Vagina (tissue), 2 donors: ENCODE measurements around the gene COL5A1. TPM values are rescaled to one million over a fixed set of nuclear protein-coding genes. Genes with fewer than 3 reads are reported as not detected.

Experiments
- DNase-seq, 2 donors: peaks; one replicate each; pipeline ENCODE4 v3.0.0-alpha.2; 2017; ENCODE audit errors: extremely low spot score in 2 of 2
- H3K27ac ChIP-seq: fragments of 200-600 bp; sonication (generic); one replicate; pipeline ENCODE4 v1.5.1; 2019
- H3K27me3 ChIP-seq: fragments of 200-600 bp; sonication (generic); one replicate; pipeline ENCODE4 v1.5.1; 2019
- H3K36me3 ChIP-seq, 2 donors: fragments of 200-600 bp; sonication (generic); one replicate each; pipeline ENCODE4 v1.5.1; 2017 to 2019
- H3K4me1 ChIP-seq: fragments of 200-600 bp; sonication (generic); one replicate; pipeline ENCODE4 v1.5.1; 2019
- H3K4me3 ChIP-seq, 2 donors: fragments of 200-600 bp; sonication (generic); 1 replicate in 1 of 2; 2 replicates in 1 of 2; pipeline ENCODE4 v1.5.1; 2016 to 2019
- H3K9me3 ChIP-seq: fragments of 200-600 bp; sonication (generic); one replicate; pipeline ENCODE4 v1.5.1; 2019
- POLR2A ChIP-seq, 2 donors: fragments of 450-650 bp; IDR thresholded peaks; one replicate each; pipeline ENCODE4 v1.6.1; 2017; ENCODE audit warnings: antibody characterized with exemption in 2 of 2, mild to moderate bottlenecking in 2 of 2, moderate library complexity in 2 of 2
- POLR2AphosphoS5 ChIP-seq, 2 donors: sonication (generic); formaldehyde crosslinking; IDR thresholded peaks; one replicate each; pipeline ENCODE4 v1.9.0; 2017; ENCODE audit warnings: antibody characterized with exemption in 2 of 2, mild to moderate bottlenecking in 2 of 2, low read depth in 1 of 2; ENCODE audit not compliant: insufficient read depth in 1 of 2
- intact Hi-C: fragments of 100-400 bp; cut with DNase I; formaldehyde crosslinking; loops from one replicate; pipeline ENCODE4 v1.15.1; 2023
- total RNA-seq: library from RNA; depleted of rRNA; stranded (reverse); fragments of >200 nt; gene quantifications from one replicate; pipeline ENCODE4 v1.2.3, GENCODE V29; 2016
- TF ChIP-seq, protein P1 (sequence below), 3 experiments: fragments of 450-650 bp in 2 of 3; fragments of 200-600 bp in 1 of 3; sonication (generic) in 1 of 3; IDR thresholded peaks; one replicate each; pipeline ENCODE4 v1.5.1; 2017 to 2019; ENCODE audit warnings: antibody characterized with exemption in 3 of 3, mild to moderate bottlenecking in 2 of 3, moderate library complexity in 2 of 3

Gene COL5A1
- total RNA-seq, 1 donor from 2014 or later: 36.6 TPM

DNA sequence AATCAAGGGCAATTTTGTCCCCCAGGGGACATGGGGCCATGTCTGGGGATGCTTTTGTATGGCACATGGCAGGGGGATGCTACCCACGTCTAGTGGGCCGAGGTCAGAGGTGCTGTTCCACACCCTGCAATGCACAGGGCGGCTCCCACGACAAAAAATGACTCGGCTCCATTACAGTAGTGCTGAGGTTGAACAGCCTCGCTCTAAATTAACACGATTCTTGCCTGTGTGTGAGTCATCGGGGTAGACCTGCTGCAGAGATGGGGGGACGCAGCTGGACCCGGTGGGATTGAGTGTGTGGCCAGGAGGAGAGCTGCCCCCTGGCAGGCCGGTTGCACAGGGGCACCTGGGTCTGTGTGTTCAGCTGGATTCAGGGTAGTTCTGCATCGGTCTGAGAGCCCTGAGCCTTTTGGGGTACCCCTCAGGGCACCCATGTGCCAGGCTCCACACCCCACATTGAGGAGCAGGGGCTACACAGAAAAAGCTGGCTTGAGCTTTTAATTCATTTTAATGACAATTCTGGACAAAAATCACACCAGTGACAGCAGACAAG is 20.0 kb upstream of the COL5A1 start:
- TF ChIP-seq POLR2AphosphoS5 (IDR thresholded peaks at IDR 0.05; ENCODE audit: insufficient read depth in 1 of 2, low read depth in 1 of 2): no peak
- intact Hi-C loops: no loop called here
- H3K9me3 ChIP-seq: no peaks in the 10 kb centered on the region
- no peak for DNase-seq
- H3K4me1 ChIP-seq: peaks cover 13% of the 10 kb centered on the region
- H3K27me3 ChIP-seq: no peaks in the 10 kb centered on the region
- H3K4me3 ChIP-seq: no peak overlapping the region
- H3K27ac ChIP-seq: no peak overlapping the region
- no peaks in the 10 kb centered on the region for H3K36me3 ChIP-seq

DNA sequence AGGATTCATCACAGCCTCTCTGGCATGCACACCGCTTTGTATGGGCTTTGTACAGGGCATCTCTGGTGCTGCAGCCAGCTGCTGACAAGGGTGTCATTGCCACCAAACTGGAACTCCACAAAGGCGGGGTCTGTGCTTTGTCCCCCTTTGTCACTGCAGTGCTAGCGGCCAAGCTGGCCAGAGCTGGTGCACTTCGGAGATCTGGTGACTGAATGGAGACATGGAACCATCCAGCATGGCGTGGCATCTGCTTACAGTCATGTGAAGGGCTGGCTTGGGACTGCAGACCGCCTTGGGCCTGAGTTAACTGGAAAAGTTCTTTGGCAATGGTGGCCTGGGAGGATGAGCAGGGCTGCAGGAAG is 18.7 kb upstream of the COL5A1 start:
- peaks cover 18% of the 10 kb centered on the region for H3K4me1 ChIP-seq
- DNase-seq: no peak
- H3K4me3 ChIP-seq: no peak overlapping the region
- no peak overlapping the region for H3K27ac ChIP-seq
- H3K27me3 ChIP-seq: no peaks in the 10 kb centered on the region
- intact Hi-C loops: no loop called here
- no peaks in the 10 kb centered on the region for H3K9me3 ChIP-seq
- H3K36me3 ChIP-seq: no peaks in the 10 kb centered on the region
- TF ChIP-seq, protein P1, sequence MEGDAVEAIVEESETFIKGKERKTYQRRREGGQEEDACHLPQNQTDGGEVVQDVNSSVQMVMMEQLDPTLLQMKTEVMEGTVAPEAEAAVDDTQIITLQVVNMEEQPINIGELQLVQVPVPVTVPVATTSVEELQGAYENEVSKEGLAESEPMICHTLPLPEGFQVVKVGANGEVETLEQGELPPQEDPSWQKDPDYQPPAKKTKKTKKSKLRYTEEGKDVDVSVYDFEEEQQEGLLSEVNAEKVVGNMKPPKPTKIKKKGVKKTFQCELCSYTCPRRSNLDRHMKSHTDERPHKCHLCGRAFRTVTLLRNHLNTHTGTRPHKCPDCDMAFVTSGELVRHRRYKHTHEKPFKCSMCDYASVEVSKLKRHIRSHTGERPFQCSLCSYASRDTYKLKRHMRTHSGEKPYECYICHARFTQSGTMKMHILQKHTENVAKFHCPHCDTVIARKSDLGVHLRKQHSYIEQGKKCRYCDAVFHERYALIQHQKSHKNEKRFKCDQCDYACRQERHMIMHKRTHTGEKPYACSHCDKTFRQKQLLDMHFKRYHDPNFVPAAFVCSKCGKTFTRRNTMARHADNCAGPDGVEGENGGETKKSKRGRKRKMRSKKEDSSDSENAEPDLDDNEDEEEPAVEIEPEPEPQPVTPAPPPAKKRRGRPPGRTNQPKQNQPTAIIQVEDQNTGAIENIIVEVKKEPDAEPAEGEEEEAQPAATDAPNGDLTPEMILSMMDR (IDR thresholded peaks at IDR 0.05): no peak
- TF ChIP-seq POLR2AphosphoS5 (IDR thresholded peaks at IDR 0.05; ENCODE audit: insufficient read depth in 1 of 2, low read depth in 1 of 2) (no peak), POLR2A (IDR thresholded peaks at IDR 0.05) (no peak)

DNA sequence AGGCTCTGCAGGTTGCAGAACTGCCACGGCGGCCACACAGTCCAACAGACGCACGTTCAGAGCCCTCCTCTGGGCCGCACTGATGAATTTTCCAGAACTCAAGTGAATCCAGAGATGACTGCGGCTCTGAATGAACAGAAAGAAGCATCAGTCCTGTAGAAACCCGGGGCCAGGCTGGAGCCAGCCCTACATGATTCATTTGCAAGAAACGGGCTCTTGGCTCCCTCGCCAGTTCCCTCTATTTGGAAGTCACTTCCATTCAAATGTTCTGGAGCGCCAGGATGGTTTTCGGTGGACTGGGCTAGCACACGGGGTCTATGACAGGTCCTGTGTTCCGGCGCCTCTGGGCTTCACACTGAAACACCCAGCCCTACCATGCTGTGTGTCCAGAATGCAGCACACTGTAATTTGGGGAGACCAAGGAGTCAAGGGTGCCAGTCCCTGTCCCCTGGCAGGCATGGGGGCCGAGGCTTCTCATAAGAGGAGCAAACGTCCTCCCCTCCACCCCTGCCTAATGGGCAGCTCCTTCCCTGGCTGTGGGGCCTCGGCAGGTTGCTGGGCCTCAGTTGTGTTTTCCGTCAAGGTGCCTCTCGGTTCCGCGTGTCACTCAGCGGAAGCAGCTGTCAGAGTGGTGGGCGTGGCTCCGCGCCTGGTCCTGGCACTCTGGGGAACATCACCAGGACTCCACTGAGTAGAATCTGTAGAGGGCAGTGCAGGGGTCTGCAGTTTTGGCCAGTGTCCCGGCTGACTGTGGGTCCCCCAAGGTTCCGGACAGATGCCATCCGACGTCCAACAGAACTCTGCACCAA is 18.1 kb upstream of the COL5A1 start:
- H3K27me3 ChIP-seq: no peaks in the 10 kb centered on the region
- no peak for DNase-seq
- intact Hi-C loops: no loop called here
- peaks cover 18% of the 10 kb centered on the region for H3K4me1 ChIP-seq
- H3K9me3 ChIP-seq: no peaks in the 10 kb centered on the region
- no peaks in the 10 kb centered on the region for H3K36me3 ChIP-seq
- no peak overlapping the region for H3K27ac ChIP-seq
- no peak overlapping the region for H3K4me3 ChIP-seq
- no peak for TF ChIP-seq POLR2AphosphoS5 (IDR thresholded peaks at IDR 0.05; ENCODE audit: insufficient read depth in 1 of 2, low read depth in 1 of 2)
- TF ChIP-seq, protein P1 (IDR thresholded peaks at IDR 0.05): no peak
- no peak for TF ChIP-seq POLR2A (IDR thresholded peaks at IDR 0.05)

- TF ChIP-seq POLR2A (IDR thresholded peaks at IDR 0.05) (no peak), POLR2AphosphoS5 (IDR thresholded peaks at IDR 0.05; ENCODE audit: insufficient read depth in 1 of 2, low read depth in 1 of 2) (no peak)
- TF ChIP-seq, protein P1 (IDR thresholded peaks at IDR 0.05): no peak
- Histone ChIP-seq H3K27me3 (no peaks in the 10 kb centered on the region), H3K36me3 (no peaks in the 10 kb centered on the region), H3K4me1 (peaks cover 18% of the 10 kb centered on the region), H3K9me3 (no peaks in the 10 kb centered on the region), H3K4me3 (no peak overlapping the region), H3K27ac (no peak overlapping the region)
- intact Hi-C loops: no loop called here
- DNase-seq: no peak
Measured at GRCh38 chr9:134624137-134624591, 17.4 kb upstream of the COL5A1 start.

DNA sequence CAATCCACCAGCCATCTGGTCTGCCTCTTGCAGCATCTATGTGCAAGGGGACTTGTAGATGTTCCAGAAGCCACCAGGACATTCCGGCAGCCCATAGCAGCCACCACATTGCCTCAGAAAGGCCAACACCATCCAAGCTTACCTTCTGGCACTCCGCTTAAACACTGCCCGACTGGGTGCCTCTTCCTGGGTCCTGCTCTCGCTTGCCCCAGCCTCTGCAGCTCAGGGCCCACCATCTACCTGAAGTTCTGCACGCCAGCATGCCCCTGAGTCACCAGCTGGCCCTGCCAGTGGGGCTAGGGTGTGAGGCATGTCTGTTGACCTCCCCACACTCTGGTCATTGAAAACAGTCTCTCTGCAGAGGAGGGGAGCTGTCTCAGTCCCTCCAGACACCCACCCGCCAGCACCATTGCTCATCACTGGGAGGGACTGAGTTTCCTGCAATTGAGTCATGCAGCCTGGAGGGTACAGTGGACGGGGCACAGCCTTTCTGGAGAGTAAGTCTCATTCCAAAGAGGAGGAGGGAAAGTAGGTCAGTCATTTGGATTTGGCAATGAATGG is 16.9 kb upstream of the COL5A1 start:
- Histone ChIP-seq H3K4me3 (no peak overlapping the region), H3K4me1 (peaks cover 18% of the 10 kb centered on the region), H3K27ac (no peak overlapping the region), H3K27me3 (no peaks in the 10 kb centered on the region), H3K9me3 (no peaks in the 10 kb centered on the region), H3K36me3 (no peaks in the 10 kb centered on the region)
- intact Hi-C loops: no loop called here
- DNase-seq: no peak
- TF ChIP-seq POLR2A (IDR thresholded peaks at IDR 0.05) (no peak), POLR2AphosphoS5 (IDR thresholded peaks at IDR 0.05; ENCODE audit: insufficient read depth in 1 of 2, low read depth in 1 of 2) (no peak)
- TF ChIP-seq, protein P1 (IDR thresholded peaks at IDR 0.05): no peak
